Neutrophil (primary cell): ENCODE results near the gene RPL34.
A peak's percentile ranks its signal among the peaks of the same experiment; 100 is the strongest.

Experiments
- H3K27ac ChIP-seq: fragments of 200-600 bp; sonication (generic); 2 replicates; pipeline ENCODE4 v1.5.1; 2016; ENCODE audit warnings: mild to moderate bottlenecking, moderate library complexity
- H3K27me3 ChIP-seq: fragments of 200-600 bp; sonication (generic); 2 replicates; pipeline ENCODE4 v1.6.0; 2016; ENCODE audit warnings: mild to moderate bottlenecking
- H3K36me3 ChIP-seq: fragments of 200-600 bp; sonication (generic); 2 replicates; pipeline ENCODE4 v1.5.1; 2017
- H3K4me1 ChIP-seq, 2 experiments: fragments of 200-600 bp in 1 of 2; sonication (generic) in 1 of 2; 1 replicate in 1 of 2; 2 replicates in 1 of 2; pipeline versions ENCODE4 v1.5.1 to v1.6.1; 2013 to 2016; ENCODE audit warnings: low read depth in 1 of 2, low read length in 1 of 2, mild to moderate bottlenecking in 1 of 2, moderate library complexity in 1 of 2; ENCODE audit not compliant: control insufficient read depth in 1 of 2, insufficient read depth in 1 of 2
- H3K4me3 ChIP-seq, 2 experiments: fragments of 200-600 bp in 1 of 2; sonication (generic) in 1 of 2; 1 replicate in 1 of 2; 2 replicates in 1 of 2; pipeline ENCODE4 v1.5.1; 2013 to 2016; ENCODE audit warnings: low read depth in 1 of 2, low read length in 1 of 2, mild to moderate bottlenecking in 1 of 2, moderate library complexity in 1 of 2
- H3K9me3 ChIP-seq: fragments of 200-600 bp; sonication (generic); 2 replicates; pipeline ENCODE4 v1.5.1; 2016
- TF ChIP-seq, protein P1 (sequence below): fragments of 200-600 bp; sonication (generic); IDR thresholded peaks from 2 replicates; pipeline ENCODE4 v1.5.1; 2016; ENCODE audit warnings: antibody characterized with exemption

RPL34 gene

DNA sequence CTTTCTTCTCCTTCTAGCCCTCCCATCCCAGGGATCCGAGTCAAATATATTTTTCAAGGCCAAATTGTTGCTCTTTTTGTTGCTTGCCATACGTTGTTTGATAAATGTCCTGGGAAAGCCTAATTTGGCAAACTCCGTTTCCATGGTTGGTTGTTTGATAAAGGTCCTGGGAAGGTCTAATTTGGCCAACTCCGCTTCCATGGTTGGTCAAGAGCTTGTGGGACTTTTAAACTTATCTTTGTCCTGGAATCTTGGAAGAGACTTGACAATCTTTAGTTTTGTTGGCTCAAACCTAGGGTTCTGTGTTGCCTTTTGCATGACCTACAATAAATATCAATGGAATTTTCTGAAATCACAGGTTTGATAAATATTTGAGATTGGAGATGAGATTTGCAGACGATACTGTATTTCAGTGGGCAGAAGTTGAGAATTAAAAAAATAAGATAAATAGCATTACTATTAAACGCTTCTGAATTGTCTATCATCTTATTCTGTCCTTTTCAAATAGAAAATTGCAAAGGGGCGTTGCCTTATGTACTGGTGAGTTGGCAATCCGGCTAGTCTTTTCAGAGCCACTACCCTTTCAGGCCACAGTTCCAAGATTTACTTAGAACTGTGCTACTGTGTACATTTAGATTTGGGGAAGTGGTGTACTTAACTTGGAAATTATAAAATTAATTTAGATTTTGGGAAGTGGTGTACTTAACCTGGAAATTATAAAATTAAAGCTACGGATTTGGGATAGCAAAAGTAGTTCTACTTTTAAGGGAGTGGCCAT lies 30.8 kb downstream of the RPL34 start:
- TF ChIP-seq, protein P1, sequence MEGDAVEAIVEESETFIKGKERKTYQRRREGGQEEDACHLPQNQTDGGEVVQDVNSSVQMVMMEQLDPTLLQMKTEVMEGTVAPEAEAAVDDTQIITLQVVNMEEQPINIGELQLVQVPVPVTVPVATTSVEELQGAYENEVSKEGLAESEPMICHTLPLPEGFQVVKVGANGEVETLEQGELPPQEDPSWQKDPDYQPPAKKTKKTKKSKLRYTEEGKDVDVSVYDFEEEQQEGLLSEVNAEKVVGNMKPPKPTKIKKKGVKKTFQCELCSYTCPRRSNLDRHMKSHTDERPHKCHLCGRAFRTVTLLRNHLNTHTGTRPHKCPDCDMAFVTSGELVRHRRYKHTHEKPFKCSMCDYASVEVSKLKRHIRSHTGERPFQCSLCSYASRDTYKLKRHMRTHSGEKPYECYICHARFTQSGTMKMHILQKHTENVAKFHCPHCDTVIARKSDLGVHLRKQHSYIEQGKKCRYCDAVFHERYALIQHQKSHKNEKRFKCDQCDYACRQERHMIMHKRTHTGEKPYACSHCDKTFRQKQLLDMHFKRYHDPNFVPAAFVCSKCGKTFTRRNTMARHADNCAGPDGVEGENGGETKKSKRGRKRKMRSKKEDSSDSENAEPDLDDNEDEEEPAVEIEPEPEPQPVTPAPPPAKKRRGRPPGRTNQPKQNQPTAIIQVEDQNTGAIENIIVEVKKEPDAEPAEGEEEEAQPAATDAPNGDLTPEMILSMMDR: no peak

DNA sequence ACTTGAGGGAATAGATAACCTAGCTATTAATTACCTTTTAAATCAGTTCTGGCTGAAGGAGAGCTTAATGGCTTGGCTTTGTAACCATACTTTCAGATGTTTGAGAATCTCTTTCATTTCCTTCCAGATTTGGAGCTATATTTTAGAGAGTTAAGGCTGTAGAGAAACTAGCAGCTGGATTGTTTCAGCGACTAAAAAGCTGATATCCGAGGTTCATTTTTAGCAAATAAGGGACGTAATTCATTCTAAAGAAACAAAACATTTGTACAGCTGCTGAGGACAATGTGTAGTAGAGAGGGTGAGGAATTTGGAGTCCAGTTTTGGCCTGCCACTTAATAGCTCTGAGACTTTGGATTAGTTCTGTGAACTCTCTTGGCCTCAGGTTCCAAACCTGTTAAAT lies 42.3 kb downstream of the RPL34 start:
- TF ChIP-seq, protein P1: no peak
- Histone ChIP-seq H3K27me3 (no peaks in the 10 kb centered on the region), H3K36me3 (peaks cover 44% of the 10 kb centered on the region), H3K27ac (no peak overlapping the region), H3K9me3 (no peaks in the 10 kb centered on the region), H3K4me1 (no peaks in the 10 kb centered on the region), H3K4me3 (no peak overlapping the region)

More for the DNA sequence above, 30.8 kb downstream of the RPL34 start:
- H3K36me3 ChIP-seq: no peaks in the 10 kb centered on the region
- peak overlapping the region; percentile 78 for H3K27ac ChIP-seq
- H3K4me1 ChIP-seq: peaks cover 18 to 20% of the 10 kb centered on the region in 2 experiments
- H3K4me3 ChIP-seq: peak overlapping the region; percentile 71 to 82
- H3K27me3 ChIP-seq: no peaks in the 10 kb centered on the region
- H3K9me3 ChIP-seq: no peaks in the 10 kb centered on the region

DNA sequence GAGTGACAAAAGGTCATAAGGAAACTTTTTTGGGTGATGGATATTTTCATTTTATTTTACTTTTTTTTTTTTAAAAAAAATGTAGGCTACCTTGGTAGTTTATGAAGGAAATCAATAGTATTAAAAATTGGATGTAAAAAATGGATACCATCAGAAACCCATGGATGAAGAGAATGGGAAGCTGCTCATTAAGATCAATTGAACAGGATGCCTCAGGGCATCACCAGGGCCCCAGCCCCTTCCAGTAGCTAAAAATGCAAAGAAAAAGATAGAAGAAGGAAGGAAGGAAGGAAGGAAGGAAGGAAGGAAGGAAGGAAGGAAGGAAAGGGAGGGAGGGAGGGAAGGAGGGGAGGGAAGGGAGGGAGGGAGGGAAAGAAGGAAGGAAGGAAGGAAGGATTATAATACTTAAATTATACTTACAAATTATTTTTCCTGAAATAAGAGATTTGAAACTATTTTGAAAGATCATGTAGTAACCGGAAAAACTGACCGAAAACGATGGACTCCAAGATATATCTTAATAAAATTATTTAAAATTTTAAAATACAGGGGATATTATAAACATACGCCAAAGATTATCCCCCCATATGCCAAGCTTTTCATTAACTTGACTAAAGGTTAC lies 54.1 kb downstream of the RPL34 start:
- Histone ChIP-seq H3K4me1 (no peaks in the 10 kb centered on the region), H3K4me3 (no peak overlapping the region), H3K9me3 (no peaks in the 10 kb centered on the region), H3K27ac (no peak overlapping the region), H3K27me3 (no peaks in the 10 kb centered on the region), H3K36me3 (no peaks in the 10 kb centered on the region)
- TF ChIP-seq, protein P1: no peak
